Spleen (tissue), 11 donors: ENCODE measurements around the gene DDI2. TPM values are rescaled to one million over a fixed set of nuclear protein-coding genes. Genes with fewer than 3 reads are reported as not detected.

Experiments used
- DNase-seq: peaks from one replicate; pipeline ENCODE4 v3.0.0-alpha.2; 2020
- H3K27ac ChIP-seq, 8 donors: fragments of 200-600 bp; sonication (generic) in 7 of 8; 1 replicate in 4 of 8; 2 replicates in 4 of 8; pipeline versions ENCODE4 v1.5.0 to v1.8.0; 2016 to 2021; ENCODE audit warnings: inconsistent platforms in 4 of 8, mild to moderate bottlenecking in 4 of 8, moderate library complexity in 1 of 8
- H3K27me3 ChIP-seq, 7 donors: fragments of 200-600 bp; sonication (generic) in 6 of 7; replicated peaks in 1 of 7; 1 replicate in 4 of 7; 2 replicates in 3 of 7; pipeline versions ENCODE4 v1.5.0 to v1.8.0; 2016 to 2021; ENCODE audit warnings: inconsistent platforms in 3 of 7, mild to moderate bottlenecking in 1 of 7
- H3K36me3 ChIP-seq, 6 donors: fragments of 200-600 bp; sonication (generic) in 5 of 6; 1 replicate in 4 of 6; 2 replicates in 2 of 6; pipeline versions ENCODE4 v1.5.0 to v1.8.0; 2016 to 2021; ENCODE audit warnings: inconsistent platforms in 2 of 6
- H3K4me1 ChIP-seq, 6 donors: fragments of 200-600 bp; sonication (generic) in 5 of 6; 1 replicate in 3 of 6; 2 replicates in 3 of 6; pipeline versions ENCODE4 v1.5.0 to v1.8.0; 2016 to 2021; ENCODE audit warnings: inconsistent platforms in 3 of 6
- H3K4me3 ChIP-seq, 8 donors: fragments of 200-600 bp; sonication (generic) in 7 of 8; 1 replicate in 4 of 8; 2 replicates in 4 of 8; pipeline versions ENCODE4 v1.5.0 to v1.8.0; 2016 to 2021; ENCODE audit warnings: inconsistent platforms in 4 of 8, mild to moderate bottlenecking in 4 of 8, moderate library complexity in 2 of 8
- H3K9me3 ChIP-seq, 8 donors: fragments of 200-600 bp; sonication (generic) in 7 of 8; 1 replicate in 4 of 8; 2 replicates in 4 of 8; pipeline versions ENCODE4 v1.5.0 to v1.8.0; 2016 to 2021; ENCODE audit warnings: inconsistent platforms in 4 of 8
- CTCF ChIP-seq, 11 experiments: fragments of 200-600 bp in 7 of 11; fragments of 450-650 bp in 4 of 11; sonication (generic) in 4 of 11; IDR thresholded peaks in 8 of 11; conservative IDR thresholded peaks in 3 of 11; 1 replicate in 7 of 11; 2 replicates in 4 of 11; pipeline versions ENCODE4 v1.4.0 to v1.8.0; 2016 to 2021; ENCODE audit warnings: antibody characterized with exemption in 11 of 11, inconsistent platforms in 4 of 11, mild to moderate bottlenecking in 1 of 11
- POLR2A ChIP-seq, 3 donors: fragments of 450-650 bp; IDR thresholded peaks; one replicate each; pipeline ENCODE4 v1.5.1; 2017; ENCODE audit warnings: antibody characterized with exemption in 3 of 3, mild to moderate bottlenecking in 1 of 3
- POLR2AphosphoS5 ChIP-seq, 3 donors: sonication (generic); formaldehyde crosslinking; IDR thresholded peaks; one replicate each; pipeline ENCODE4 v1.5.1; 2017; ENCODE audit warnings: antibody characterized with exemption in 3 of 3
- WGBS, 5 donors: extraction: QIAGEN DNeasy Blood & Tissue Kit in 3 of 5; methylation state at CpG; one replicate each; pipeline versions ENCODE4 v1.1.5 to v1.1.7; 2013 to 2018; 5-methylcytosine and 5-hydroxymethylcytosine counted together
- intact Hi-C: fragments of 100-400 bp; cut with DNase I; formaldehyde crosslinking; loops from one replicate; pipeline ENCODE4 v1.15.0; 2023; ENCODE audit warnings: low total_unique reads
- polyA plus RNA-seq, 3 donors: library from polyadenylated mRNA; stranded (reverse); fragments of 200-250 nt; gene quantifications; one replicate each; pipeline ENCODE4 v1.2.1, GENCODE V29; 2013
- total RNA-seq, 7 donors: library from RNA; depleted of rRNA in 3 of 7; stranded (reverse); fragments of >200 nt in 3 of 7; fragmentation: NEBNext Ultra II Directional in 4 of 7; extraction: Animal tissue kit (Norgen Biotek cat#: 25700) in 4 of 7; gene quantifications; one replicate each; pipeline versions ENCODE4 v1.1.0 to v1.2.1, GENCODE V29; 2016 to 2021
- donor health status: healthy with polysubstance abuse.
- donor health status: DM: no; HTN: no; CAD: no; lungs with moderate emphysema.
- donor health status: DM: no; HTN: no; CAD: no.
- donor health status: Bipolar disorder and iron deficiency.
- donor health status: healthy.
- donor health status: DM: no; HTN: no; CAD: no.
- donor health status: DM: yes; HTN: yes; CAD: no.

The DDI2 gene
- total and polyA plus RNA-seq, 10 donors = 4.8 to 75.4 (median 45.2) TPM

- intact Hi-C loops = no loop called here
- WGBS, 5 donors = 63 to 100% (median 81%) methylated on average over 1 of the region's 1 CpG
- TF ChIP-seq CTCF (IDR thresholded peaks at IDR 0.05 in 8 of 11, conservative IDR thresholded peaks at IDR 0.05 in 3 of 11) (no peak), POLR2A (IDR thresholded peaks at IDR 0.05) (no peak), POLR2AphosphoS5 (IDR thresholded peaks at IDR 0.05) (no peak)
- Histone ChIP-seq H3K4me1 (peaks cover 0 to 45% (median 21%) of the 10 kb centered on the region in 6 donors), H3K27ac (no peak overlapping the region), H3K27me3 (no peaks in the 10 kb centered on the region), H3K9me3 (no peaks in the 10 kb centered on the region), H3K4me3 (no peak overlapping the region), H3K36me3 (no peaks in the 10 kb centered on the region)
- DNase-seq = no peak
These were observed 61.3 kb downstream of the DDI2 start for GRCh38 chr1:15678578-15678977.

GRCh38 chr1:15680131-15680530 is 62.9 kb downstream of the DDI2 start:
- no peak overlapping the region for H3K27ac ChIP-seq

GRCh38 chr1:15680561-15681348 is 63.5 kb downstream of the DDI2 start:
- Histone ChIP-seq H3K36me3 (no peaks in the 10 kb centered on the region), H3K9me3 (no peaks in the 10 kb centered on the region), H3K4me3 (no peak overlapping the region), H3K27me3 (no peaks in the 10 kb centered on the region), H3K4me1 (peaks cover 1 to 60% (median 33%) of the 10 kb centered on the region in 6 donors), H3K27ac (peak overlapping the region in 4 of 8 donors; percentile 43 to 98 (median 95))
- no peak for DNase-seq
- WGBS, 5 donors = 86 to 96% (median 88%) methylated on average over 7 of the region's 7 CpGs
- intact Hi-C loops = no loop called here
- no peak for TF ChIP-seq POLR2AphosphoS5 (IDR thresholded peaks at IDR 0.05)
- TF ChIP-seq CTCF (IDR thresholded peaks at IDR 0.05 in 8 of 11, conservative IDR thresholded peaks at IDR 0.05 in 3 of 11) = no peak
- TF ChIP-seq POLR2A (IDR thresholded peaks at IDR 0.05) = no peak

More at GRCh38 chr1:15680131-15680530, 62.9 kb downstream of the DDI2 start:
- Histone ChIP-seq H3K4me1 (peaks cover 0 to 53% (median 27%) of the 10 kb centered on the region in 6 donors), H3K27me3 (no peaks in the 10 kb centered on the region), H3K36me3 (no peaks in the 10 kb centered on the region), H3K4me3 (no peak overlapping the region), H3K9me3 (no peaks in the 10 kb centered on the region)
- WGBS, 5 donors = 83 to 95% (median 91%) methylated on average over 11 of the region's 11 CpGs
- no peak for DNase-seq
- TF ChIP-seq CTCF (IDR thresholded peaks at IDR 0.05 in 8 of 11, conservative IDR thresholded peaks at IDR 0.05 in 3 of 11) = no peak
- TF ChIP-seq POLR2AphosphoS5 (IDR thresholded peaks at IDR 0.05) = no peak
- no peak for TF ChIP-seq POLR2A (IDR thresholded peaks at IDR 0.05)
- intact Hi-C loops = no loop called here
